Measurements from ENCODE around the gene NELL1. TPM values are rescaled to one million over a fixed set of nuclear protein-coding genes. Genes with fewer than 3 reads are reported as not detected.

Gene NELL1
- total RNA-seq, 1 experiment from 2014 or later = not detected

DNA sequence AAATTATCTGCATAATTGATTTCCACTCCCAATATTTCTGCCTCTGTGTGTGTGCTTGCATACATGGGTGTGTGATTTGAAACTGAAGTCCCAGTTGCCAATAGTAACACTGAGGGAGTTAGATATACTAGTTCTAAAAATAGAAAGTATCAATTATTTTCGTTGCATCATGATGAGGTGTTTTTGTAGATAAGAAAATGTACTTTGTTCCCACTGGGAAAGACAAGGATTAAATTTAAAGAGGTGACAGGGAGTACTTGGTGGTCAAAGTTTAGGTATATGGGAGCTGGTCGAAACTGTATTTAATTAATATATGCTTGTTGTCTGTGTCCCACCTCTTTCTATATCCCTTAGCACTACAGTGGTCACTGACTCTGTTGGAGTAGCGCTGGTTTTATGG is 444.5 kb downstream of the NELL1 start:
- ATAC-seq = no peak
- ChIA-PET CTCF (no interaction called here), POLR2A (no interaction called here)
- no peak overlapping the region for H3K4me3 ChIP-seq (ENCODE audit: low read depth in 2 of 2, low read length in 2 of 2)
- H3K9me3 ChIP-seq (ENCODE audit: control insufficient read depth, insufficient read depth, low read depth, low read length) = no peaks in the 10 kb centered on the region
- in situ Hi-C loops (cut with HindIII; ENCODE audit: low pct_unique_long_range_greater_than_20kb, low sequenced_read_pairs) (no loop called here), intact Hi-C loops (cut with micrococcal nuclease; ENCODE audit: unreplicated experiment) (no loop called here)
- no TSS peak for BruUV-seq (replicated peaks)
- no peaks in the 10 kb centered on the region for H3K27me3 ChIP-seq (ENCODE audit: control insufficient read depth, insufficient read depth, low read length)
- H3K27ac ChIP-seq (ENCODE audit: low read length) = no peak overlapping the region
- no peak for DNase-seq (ENCODE audit: low read depth, low spot score)
- no peaks in the 10 kb centered on the region for H3K4me1 ChIP-seq (ENCODE audit: control insufficient read depth, insufficient read depth, low read length)
- TF ChIP-seq, protein P1, sequence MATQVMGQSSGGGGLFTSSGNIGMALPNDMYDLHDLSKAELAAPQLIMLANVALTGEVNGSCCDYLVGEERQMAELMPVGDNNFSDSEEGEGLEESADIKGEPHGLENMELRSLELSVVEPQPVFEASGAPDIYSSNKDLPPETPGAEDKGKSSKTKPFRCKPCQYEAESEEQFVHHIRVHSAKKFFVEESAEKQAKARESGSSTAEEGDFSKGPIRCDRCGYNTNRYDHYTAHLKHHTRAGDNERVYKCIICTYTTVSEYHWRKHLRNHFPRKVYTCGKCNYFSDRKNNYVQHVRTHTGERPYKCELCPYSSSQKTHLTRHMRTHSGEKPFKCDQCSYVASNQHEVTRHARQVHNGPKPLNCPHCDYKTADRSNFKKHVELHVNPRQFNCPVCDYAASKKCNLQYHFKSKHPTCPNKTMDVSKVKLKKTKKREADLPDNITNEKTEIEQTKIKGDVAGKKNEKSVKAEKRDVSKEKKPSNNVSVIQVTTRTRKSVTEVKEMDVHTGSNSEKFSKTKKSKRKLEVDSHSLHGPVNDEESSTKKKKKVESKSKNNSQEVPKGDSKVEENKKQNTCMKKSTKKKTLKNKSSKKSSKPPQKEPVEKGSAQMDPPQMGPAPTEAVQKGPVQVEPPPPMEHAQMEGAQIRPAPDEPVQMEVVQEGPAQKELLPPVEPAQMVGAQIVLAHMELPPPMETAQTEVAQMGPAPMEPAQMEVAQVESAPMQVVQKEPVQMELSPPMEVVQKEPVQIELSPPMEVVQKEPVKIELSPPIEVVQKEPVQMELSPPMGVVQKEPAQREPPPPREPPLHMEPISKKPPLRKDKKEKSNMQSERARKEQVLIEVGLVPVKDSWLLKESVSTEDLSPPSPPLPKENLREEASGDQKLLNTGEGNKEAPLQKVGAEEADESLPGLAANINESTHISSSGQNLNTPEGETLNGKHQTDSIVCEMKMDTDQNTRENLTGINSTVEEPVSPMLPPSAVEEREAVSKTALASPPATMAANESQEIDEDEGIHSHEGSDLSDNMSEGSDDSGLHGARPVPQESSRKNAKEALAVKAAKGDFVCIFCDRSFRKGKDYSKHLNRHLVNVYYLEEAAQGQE (IDR thresholded peaks at IDR 0.05; ENCODE audit: insufficient read depth in 1 of 2, low read depth in 2 of 2, low read length in 1 of 2) = no peak
- no peaks in the 10 kb centered on the region for H3K36me3 ChIP-seq (ENCODE audit: control insufficient read depth, insufficient read depth, low read length)

DNA sequence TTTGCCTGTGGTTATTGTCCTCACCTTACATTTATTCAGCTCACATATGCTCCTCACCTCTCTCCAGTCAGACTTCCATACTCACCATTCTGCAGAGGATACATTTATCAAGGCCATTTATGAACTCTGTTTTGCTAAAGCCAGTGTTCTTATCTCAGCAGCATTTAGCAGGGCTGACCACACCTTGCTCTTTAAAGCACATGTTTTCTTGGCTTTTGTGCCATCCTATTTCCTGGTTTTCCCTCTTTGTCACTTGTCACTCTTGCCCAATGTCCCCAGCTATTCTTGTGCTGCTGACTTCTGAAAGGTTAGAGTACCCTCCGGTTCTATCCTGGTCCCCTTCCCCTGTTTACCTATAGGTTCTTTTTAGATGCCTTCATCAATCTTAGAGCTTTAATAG is 446.6 kb downstream of the NELL1 start:
- in situ Hi-C loops (cut with HindIII; ENCODE audit: low pct_unique_long_range_greater_than_20kb, low sequenced_read_pairs) (no loop called here), intact Hi-C loops (cut with micrococcal nuclease; ENCODE audit: unreplicated experiment) (no loop called here)
- no TSS peak for BruUV-seq (replicated peaks)
- H3K27me3 ChIP-seq (ENCODE audit: control insufficient read depth, insufficient read depth, low read length) = no peaks in the 10 kb centered on the region
- H3K9me3 ChIP-seq (ENCODE audit: control insufficient read depth, insufficient read depth, low read depth, low read length) = no peaks in the 10 kb centered on the region
- H3K4me1 ChIP-seq (ENCODE audit: control insufficient read depth, insufficient read depth, low read length) = no peaks in the 10 kb centered on the region
- no peaks in the 10 kb centered on the region for H3K36me3 ChIP-seq (ENCODE audit: control insufficient read depth, insufficient read depth, low read length)
- POLR2A ChIA-PET = no interaction called here
- no peak for ATAC-seq
- DNase-seq (ENCODE audit: low read depth, low spot score) = no peak
- H3K27ac ChIP-seq (ENCODE audit: low read length) = no peak overlapping the region
- H3K4me3 ChIP-seq (ENCODE audit: low read depth in 2 of 2, low read length in 2 of 2) = no peak overlapping the region
- CTCF ChIA-PET = no interaction called here
- TF ChIP-seq POLR2AphosphoS5 (IDR thresholded peaks at IDR 0.05; ENCODE audit: low read depth, low read length) = no peak
- TF ChIP-seq CTCF (IDR thresholded peaks at IDR 0.05) = no peak
- no peak for TF ChIP-seq TCF7L2 (IDR thresholded peaks at IDR 0.05; ENCODE audit: low read depth, low read length)
- TF ChIP-seq, protein P1 (IDR thresholded peaks at IDR 0.05; ENCODE audit: insufficient read depth in 1 of 2, low read depth in 2 of 2, low read length in 1 of 2) = no peak
- TF ChIP-seq SIN3A (IDR thresholded peaks at IDR 0.05; ENCODE audit: borderline replicate concordance, insufficient read depth, low read depth, low read length) = no peak
